ENCODE data around the gene CRIP2.
A peak's percentile ranks its signal among the peaks of the same experiment; 100 is the strongest.

The CRIP2 gene

DNA sequence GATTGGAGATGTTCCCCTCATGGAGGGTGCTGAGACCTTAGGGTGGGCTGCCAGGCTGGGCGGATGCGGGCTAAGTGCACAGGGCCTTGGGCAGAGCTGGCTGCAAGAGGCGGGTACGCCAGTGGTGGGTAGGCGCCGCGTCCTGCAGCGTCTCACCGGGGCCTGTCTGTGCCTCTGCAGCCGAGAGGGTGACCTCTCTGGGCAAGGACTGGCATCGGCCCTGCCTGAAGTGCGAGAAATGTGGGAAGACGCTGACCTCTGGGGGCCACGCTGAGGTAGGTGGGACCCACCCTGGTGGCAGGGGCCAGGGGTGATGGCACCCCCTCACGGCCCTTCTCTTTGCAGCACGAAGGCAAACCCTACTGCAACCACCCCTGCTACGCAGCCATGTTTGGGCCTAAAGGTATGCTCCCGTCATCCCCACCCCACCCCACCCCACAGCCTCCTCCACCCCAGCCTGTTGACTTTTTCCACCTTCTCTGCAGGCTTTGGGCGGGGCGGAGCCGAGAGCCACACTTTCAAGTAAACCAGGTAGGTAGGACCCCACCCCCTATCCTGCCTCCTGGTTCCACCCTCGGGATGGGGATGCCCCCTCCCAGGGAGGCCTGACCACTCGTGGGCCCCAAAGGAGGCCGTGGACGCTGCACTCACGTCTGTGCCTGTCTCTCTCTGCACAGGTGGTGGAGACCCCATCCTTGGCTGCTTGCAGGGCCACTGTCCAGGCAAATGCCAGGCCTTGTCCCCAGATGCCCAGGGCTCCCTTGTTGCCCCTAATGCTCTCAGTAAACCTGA, 13.6 kb downstream of the CRIP2 start:
- Histone ChIP-seq H3K27me3 (ENCODE audit: insufficient read depth, low read length, poor library complexity) (no peaks in the 10 kb centered on the region), H3K9ac (ENCODE audit: low read depth, low read length) (peak overlapping the region; percentile 30; the same call in 1 of the 2 replicates), H3K4me3 (ENCODE audit: low read depth in 1 of 2, low read length in 2 of 2) (no peak overlapping the region), H3K27ac (ENCODE audit: low read length) (no peak overlapping the region), H3K4me1 (ENCODE audit: insufficient read depth, low read length) (peaks cover 40% of the 10 kb centered on the region), H2AFZ (ENCODE audit: low read depth, low read length) (no peak overlapping the region), H4K20me1 (ENCODE audit: insufficient read depth, low read length) (peaks cover 15% of the 10 kb centered on the region), H3K36me3 (ENCODE audit: insufficient read depth, low read length) (peaks cover 15% of the 10 kb centered on the region), H3K9me3 (ENCODE audit: insufficient read depth, low read length, severe bottlenecking) (no peaks in the 10 kb centered on the region), H3K4me2 (ENCODE audit: insufficient read depth, low read length) (peak overlapping the region; percentile 47), H3K79me2 (ENCODE audit: insufficient read depth, low read length) (peaks cover 13% of the 10 kb centered on the region)
- DNase-seq (no peak), ATAC-seq (ENCODE audit: insufficient read depth, low read depth) (no peak)
- TF ChIP-seq, protein P1, sequence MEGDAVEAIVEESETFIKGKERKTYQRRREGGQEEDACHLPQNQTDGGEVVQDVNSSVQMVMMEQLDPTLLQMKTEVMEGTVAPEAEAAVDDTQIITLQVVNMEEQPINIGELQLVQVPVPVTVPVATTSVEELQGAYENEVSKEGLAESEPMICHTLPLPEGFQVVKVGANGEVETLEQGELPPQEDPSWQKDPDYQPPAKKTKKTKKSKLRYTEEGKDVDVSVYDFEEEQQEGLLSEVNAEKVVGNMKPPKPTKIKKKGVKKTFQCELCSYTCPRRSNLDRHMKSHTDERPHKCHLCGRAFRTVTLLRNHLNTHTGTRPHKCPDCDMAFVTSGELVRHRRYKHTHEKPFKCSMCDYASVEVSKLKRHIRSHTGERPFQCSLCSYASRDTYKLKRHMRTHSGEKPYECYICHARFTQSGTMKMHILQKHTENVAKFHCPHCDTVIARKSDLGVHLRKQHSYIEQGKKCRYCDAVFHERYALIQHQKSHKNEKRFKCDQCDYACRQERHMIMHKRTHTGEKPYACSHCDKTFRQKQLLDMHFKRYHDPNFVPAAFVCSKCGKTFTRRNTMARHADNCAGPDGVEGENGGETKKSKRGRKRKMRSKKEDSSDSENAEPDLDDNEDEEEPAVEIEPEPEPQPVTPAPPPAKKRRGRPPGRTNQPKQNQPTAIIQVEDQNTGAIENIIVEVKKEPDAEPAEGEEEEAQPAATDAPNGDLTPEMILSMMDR (IDR thresholded peaks at IDR 0.05; ENCODE audit: borderline replicate concordance, extremely low read depth, low read length, poor library complexity, severe bottlenecking): no peak

DNA sequence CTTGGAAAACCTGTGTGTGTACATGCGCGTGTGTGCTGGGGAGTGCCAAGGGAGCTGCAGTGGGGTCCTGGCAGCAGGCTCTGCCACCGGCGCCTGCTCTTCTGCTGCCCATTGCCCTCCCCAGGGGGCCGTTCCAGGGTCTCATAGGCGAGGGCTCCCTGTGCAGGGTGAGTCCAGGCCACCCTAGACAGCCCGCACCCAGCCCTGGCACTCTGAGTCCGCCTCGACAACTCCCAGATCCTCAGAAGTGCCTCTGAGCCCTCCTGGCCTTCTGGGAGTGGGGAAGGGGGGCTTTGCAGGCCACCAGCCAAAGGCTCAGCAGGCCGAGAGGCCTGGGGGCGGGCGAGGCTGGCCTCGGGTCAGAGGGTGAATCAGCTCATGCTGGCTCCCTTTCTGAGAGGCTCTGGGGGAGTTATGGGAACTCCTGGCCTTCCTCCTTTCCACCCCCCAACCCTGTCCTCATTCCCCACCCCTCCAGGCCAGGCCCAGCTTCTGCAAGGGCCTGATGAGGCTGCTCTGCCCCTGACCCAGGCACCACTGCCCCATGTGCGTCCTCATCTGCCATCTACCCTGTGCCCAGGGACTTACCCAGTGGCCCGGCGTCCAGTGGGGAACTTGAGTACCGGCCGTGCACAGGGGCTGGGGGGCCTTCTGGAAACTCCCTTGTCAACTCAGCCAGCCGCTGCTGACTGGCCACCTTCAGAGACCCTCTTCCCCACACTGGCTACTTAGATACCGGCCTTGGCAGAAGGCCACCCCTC, 14.3 kb downstream of the CRIP2 start:
- H3K79me2 ChIP-seq (ENCODE audit: insufficient read depth, low read length): peaks cover 13% of the 10 kb centered on the region
- no peaks in the 10 kb centered on the region for H3K9me3 ChIP-seq (ENCODE audit: insufficient read depth, low read length, severe bottlenecking)
- TF ChIP-seq, protein P1 (IDR thresholded peaks at IDR 0.05; ENCODE audit: borderline replicate concordance, extremely low read depth, low read length, poor library complexity, severe bottlenecking): no peak
- TF ChIP-seq EZH2 (IDR thresholded peaks at IDR 0.05; ENCODE audit: borderline replicate concordance, low read depth, low read length, severe bottlenecking): no peak
- no peaks in the 10 kb centered on the region for H3K27me3 ChIP-seq (ENCODE audit: insufficient read depth, low read length, poor library complexity)
- H3K9ac ChIP-seq (ENCODE audit: low read depth, low read length): peak overlapping the region; percentile 91
- H3K4me2 ChIP-seq (ENCODE audit: insufficient read depth, low read length): peak overlapping the region; percentile 82
- no peak overlapping the region for H2AFZ ChIP-seq (ENCODE audit: low read depth, low read length)
- peaks cover 20% of the 10 kb centered on the region for H3K36me3 ChIP-seq (ENCODE audit: insufficient read depth, low read length)
- peak overlapping the region; percentile 84 for H3K27ac ChIP-seq (ENCODE audit: low read length)
- ATAC-seq (ENCODE audit: insufficient read depth, low read depth) (no peak), DNase-seq (no peak)
- peaks cover 20% of the 10 kb centered on the region for H4K20me1 ChIP-seq (ENCODE audit: insufficient read depth, low read length)
- H3K4me1 ChIP-seq (ENCODE audit: insufficient read depth, low read length): peaks cover 45% of the 10 kb centered on the region
- H3K4me3 ChIP-seq (ENCODE audit: low read depth in 1 of 2, low read length in 2 of 2): peak overlapping the region in 1 of 2 experiments; percentile 68; a peak in 3 of 4 replicates

DNA sequence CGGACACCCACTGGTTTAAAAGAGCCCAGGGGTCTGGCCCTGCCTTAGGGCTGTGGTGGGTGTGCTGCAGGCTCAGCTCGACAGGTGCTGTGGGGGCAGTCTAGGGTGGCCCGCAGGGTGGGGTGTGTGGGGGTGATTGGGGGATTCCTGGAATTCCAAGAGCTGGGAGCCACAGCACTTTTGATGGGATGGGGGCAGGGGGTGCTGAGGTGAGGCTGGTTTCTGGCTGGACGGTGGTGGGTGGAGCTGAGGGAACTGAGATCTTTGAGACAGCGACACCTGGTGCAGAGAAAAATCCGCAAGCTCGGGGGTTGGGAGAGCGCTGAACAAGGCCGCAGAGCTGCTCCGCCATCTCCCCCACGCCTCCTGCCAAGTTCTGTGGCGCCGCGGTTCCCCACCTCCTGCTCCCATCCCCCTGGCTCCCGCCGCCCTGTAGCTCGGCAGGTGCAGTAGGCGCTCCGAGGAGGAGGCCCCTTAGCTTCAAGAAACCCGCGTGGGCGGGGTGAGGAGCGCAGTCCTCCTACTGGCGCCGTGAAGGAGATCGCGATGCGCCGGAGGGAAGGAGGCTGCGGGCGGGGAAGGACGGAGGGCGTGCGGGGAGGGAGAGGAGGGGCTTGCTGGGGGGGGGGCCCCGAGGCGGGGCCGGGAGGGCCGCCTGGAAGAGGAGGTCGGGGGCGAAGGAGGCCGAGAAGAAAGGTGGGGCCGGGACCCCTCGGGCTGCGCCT, 15.1 kb downstream of the CRIP2 start:
- peak overlapping the region; percentile 77 for H2AFZ ChIP-seq (ENCODE audit: low read depth, low read length)
- peak overlapping the region; percentile 84 for H3K27ac ChIP-seq (ENCODE audit: low read length)
- H3K79me2 ChIP-seq (ENCODE audit: insufficient read depth, low read length): peaks cover 13% of the 10 kb centered on the region
- TF ChIP-seq EZH2 (IDR thresholded peaks at IDR 0.05; ENCODE audit: borderline replicate concordance, low read depth, low read length, severe bottlenecking): no peak
- TF ChIP-seq, protein P1 (IDR thresholded peaks at IDR 0.05; ENCODE audit: borderline replicate concordance, extremely low read depth, low read length, poor library complexity, severe bottlenecking): peak; percentile 86
- peak; percentile 95 for DNase-seq
- peak overlapping the region; percentile 82 for H3K4me2 ChIP-seq (ENCODE audit: insufficient read depth, low read length)
- H3K27me3 ChIP-seq (ENCODE audit: insufficient read depth, low read length, poor library complexity): no peaks in the 10 kb centered on the region
- ATAC-seq (ENCODE audit: insufficient read depth, low read depth): peak; percentile 53
- peaks cover 27% of the 10 kb centered on the region for H4K20me1 ChIP-seq (ENCODE audit: insufficient read depth, low read length)
- H3K4me1 ChIP-seq (ENCODE audit: insufficient read depth, low read length): peaks cover 45% of the 10 kb centered on the region
- H3K9ac ChIP-seq (ENCODE audit: low read depth, low read length): peak overlapping the region; percentile 91
- no peaks in the 10 kb centered on the region for H3K9me3 ChIP-seq (ENCODE audit: insufficient read depth, low read length, severe bottlenecking)
- peaks cover 27% of the 10 kb centered on the region for H3K36me3 ChIP-seq (ENCODE audit: insufficient read depth, low read length)
- peak overlapping the region; percentile 35 to 68; a peak in 3 of 4 replicates for H3K4me3 ChIP-seq (ENCODE audit: low read depth in 1 of 2, low read length in 2 of 2)
